IPS DF 6.9 (cell line): ENCODE measurements around the gene TNFRSF9.

Experiments used
- DNase-seq: peaks from one replicate; pipeline ENCODE4 v3.0.0-alpha.2; 2013; ENCODE audit warnings: low read depth, low spot score
- H3K27ac ChIP-seq: one replicate; pipeline ENCODE4 v1.5.1; 2013; ENCODE audit warnings: low read length, control low read depth
- H3K27me3 ChIP-seq: 2 replicates; pipeline ENCODE4 v1.6.1; 2013; ENCODE audit warnings: mild to moderate bottlenecking, low read length; ENCODE audit not compliant: control insufficient read depth, insufficient read depth
- H3K36me3 ChIP-seq: 2 replicates; pipeline ENCODE4 v1.6.1; 2013; ENCODE audit warnings: low read length; ENCODE audit not compliant: control insufficient read depth, insufficient read depth
- H3K4me1 ChIP-seq: 2 replicates; pipeline ENCODE4 v1.6.1; 2013; ENCODE audit warnings: low read length; ENCODE audit not compliant: control insufficient read depth, insufficient read depth
- H3K4me3 ChIP-seq: 2 replicates; pipeline ENCODE4 v1.5.1; 2013; ENCODE audit warnings: mild to moderate bottlenecking, low read length
- H3K9me3 ChIP-seq: 2 replicates; pipeline ENCODE4 v1.6.1; 2013; ENCODE audit warnings: low read length, inconsistent platforms; ENCODE audit not compliant: control insufficient read depth, insufficient read depth
- WGBS: extraction: QIAGEN DNeasy Blood & Tissue Kit; methylation state at CpG from one replicate; pipeline ENCODE4 v1.1.7; 2013; ENCODE audit warnings: mixed read lengths, missing lambda C conversion rate; ENCODE audit not compliant: insufficient read length, insufficient coverage; 5-methylcytosine and 5-hydroxymethylcytosine counted together

The TNFRSF9 gene

GRCh38 chr1:7940745-7941436 is at the start of gene TNFRSF9:
Gene TNFRSF9 (minus strand): TSS chr1:7940839. CDS start chr1:7939994, 845 bp downstream.
- WGBS: no CpG with 5 or more reads among the region's 14 CpGs
- Histone ChIP-seq H3K36me3 (no peaks in the 10 kb centered on the region), H3K9me3 (no peaks in the 10 kb centered on the region), H3K27me3 (peaks cover 9% of the 10 kb centered on the region; the same call in 1 of the 2 replicates), H3K4me3 (no peak within 1 kb of the TSS), H3K27ac (no peak within 1 kb of the TSS), H3K4me1 (no peaks in the 10 kb centered on the region)
- no peak for DNase-seq

- H3K27me3 ChIP-seq: no peaks in the 10 kb centered on the region
- H3K4me1 ChIP-seq: no peaks in the 10 kb centered on the region
- H3K27ac ChIP-seq: no peak overlapping the region
- H3K36me3 ChIP-seq: peaks cover 2% of the 10 kb centered on the region; the same call in 1 of the 2 replicates
- no CpG with 5 or more reads among the region's 2 CpGs for WGBS
- DNase-seq: no peak
- H3K9me3 ChIP-seq: no peaks in the 10 kb centered on the region
- H3K4me3 ChIP-seq: no peak overlapping the region
Observed at GRCh38 chr1:7989762-7990428, 49.3 kb upstream of the TNFRSF9 start.

GRCh38 chr1:7988576-7988975 is 47.9 kb upstream of the TNFRSF9 start:
- H3K4me3 ChIP-seq: no peak overlapping the region
- H3K27ac ChIP-seq: no peak overlapping the region
- no peaks in the 10 kb centered on the region for H3K9me3 ChIP-seq
- WGBS: no CpG with 5 or more reads among the region's 1 CpG
- no peaks in the 10 kb centered on the region for H3K4me1 ChIP-seq
- H3K27me3 ChIP-seq: no peaks in the 10 kb centered on the region
- DNase-seq: no peak
- peaks cover 4% of the 10 kb centered on the region for H3K36me3 ChIP-seq

- Histone ChIP-seq H3K4me1 (no peaks in the 10 kb centered on the region), H3K27me3 (no peaks in the 10 kb centered on the region), H3K9me3 (no peaks in the 10 kb centered on the region), H3K4me3 (no peak overlapping the region), H3K27ac (no peak overlapping the region), H3K36me3 (peaks cover 7% of the 10 kb centered on the region)
- no peak for DNase-seq
- WGBS: no CpG with 5 or more reads among the region's 7 CpGs
Observed at GRCh38 chr1:7987528-7987927, 46.9 kb upstream of the TNFRSF9 start.

GRCh38 chr1:7985851-7986612 is 45.4 kb upstream of the TNFRSF9 start:
- Histone ChIP-seq H3K36me3 (peaks cover 7% of the 10 kb centered on the region), H3K27ac (no peak overlapping the region), H3K4me3 (no peak overlapping the region), H3K27me3 (no peaks in the 10 kb centered on the region), H3K9me3 (no peaks in the 10 kb centered on the region), H3K4me1 (no peaks in the 10 kb centered on the region)
- DNase-seq: no peak
- WGBS: no CpG with 5 or more reads among the region's 15 CpGs

- DNase-seq: no peak
- Histone ChIP-seq H3K27me3 (no peaks in the 10 kb centered on the region), H3K4me1 (no peaks in the 10 kb centered on the region), H3K36me3 (peaks cover 12% of the 10 kb centered on the region), H3K9me3 (no peaks in the 10 kb centered on the region), H3K27ac (no peak overlapping the region), H3K4me3 (no peak overlapping the region)
- WGBS: no CpG with 5 or more reads among the region's 15 CpGs
Observed at GRCh38 chr1:7984811-7985210, 44.2 kb upstream of the TNFRSF9 start.

- Histone ChIP-seq H3K9me3 (no peaks in the 10 kb centered on the region), H3K4me3 (no peak overlapping the region), H3K27ac (no peak overlapping the region), H3K4me1 (no peaks in the 10 kb centered on the region), H3K27me3 (no peaks in the 10 kb centered on the region), H3K36me3 (peaks cover 16% of the 10 kb centered on the region)
- DNase-seq: no peak
- WGBS: no CpG with 5 or more reads among the region's 15 CpGs
Observed at GRCh38 chr1:7983086-7983778, 42.6 kb upstream of the TNFRSF9 start.

GRCh38 chr1:7980984-7981383 is 40.3 kb upstream of the TNFRSF9 start:
- Histone ChIP-seq H3K4me3 (no peak overlapping the region), H3K27me3 (no peaks in the 10 kb centered on the region), H3K27ac (no peak overlapping the region), H3K36me3 (peaks cover 16% of the 10 kb centered on the region), H3K9me3 (no peaks in the 10 kb centered on the region), H3K4me1 (no peaks in the 10 kb centered on the region)
- DNase-seq: no peak
- no CpG with 5 or more reads among the region's 7 CpGs for WGBS

GRCh38 chr1:7975212-7975865 is 34.7 kb upstream of the TNFRSF9 start:
- Histone ChIP-seq H3K9me3 (no peaks in the 10 kb centered on the region), H3K4me1 (no peaks in the 10 kb centered on the region), H3K27ac (no peak overlapping the region), H3K27me3 (no peaks in the 10 kb centered on the region), H3K36me3 (peaks cover 14% of the 10 kb centered on the region; the same call in 1 of the 2 replicates), H3K4me3 (no peak overlapping the region)
- 100% methylated on average over 1 of the region's 8 CpGs for WGBS
- peak; percentile 82 for DNase-seq

- Histone ChIP-seq H3K27ac (no peak overlapping the region), H3K9me3 (no peaks in the 10 kb centered on the region), H3K4me3 (no peak overlapping the region), H3K4me1 (no peaks in the 10 kb centered on the region), H3K27me3 (no peaks in the 10 kb centered on the region), H3K36me3 (peaks cover 14% of the 10 kb centered on the region; the same call in 1 of the 2 replicates)
- no CpG with 5 or more reads among the region's 2 CpGs for WGBS
- no peak for DNase-seq
Observed at GRCh38 chr1:7973086-7973485, 32.4 kb upstream of the TNFRSF9 start.
